Inflammatory macrophage treated with lipopolysaccharide for 1 hour (primary cell): ENCODE data around the gene DDX55.

Experiments used
- DNase-seq, 2 donors: peaks; one replicate each; pipeline ENCODE4 v3.0.0-alpha.2; 2020 to 2022

DDX55 gene

GRCh38 chr12:123614531-123614930, 12.6 kb downstream of the DDX55 start:
- peak in 1 of 2 donors; percentile 0 for DNase-seq

- no peak for DNase-seq
Measured at GRCh38 chr12:123617144-123617543, 15.2 kb downstream of the DDX55 start.

GRCh38 chr12:123617580-123617979, 15.7 kb downstream of the DDX55 start:
- no peak for DNase-seq

GRCh38 chr12:123621101-123621500, 19.2 kb downstream of the DDX55 start:
- no peak for DNase-seq

- DNase-seq: no peak
Measured at GRCh38 chr12:123621619-123622530, 20.0 kb downstream of the DDX55 start.

- peak; percentile 96 to 97 for DNase-seq
Measured at GRCh38 chr12:123633379-123634141, 31.7 kb downstream of the DDX55 start, which contains the start of the genes EIF2B1 and GTF2H3. EIF2B1 (minus strand) TSS chr12:123633686; CDS start chr12:123633557, 129 bp downstream. GTF2H3 (plus strand) TSS chr12:123633829; CDS start chr12:123633860, 31 bp downstream.

GRCh38 chr12:123634142-123634561, 32.3 kb downstream of the DDX55 start:
- DNase-seq: no peak

- DNase-seq: no peak
Measured at GRCh38 chr12:123643911-123644310, 42.0 kb downstream of the DDX55 start.

GRCh38 chr12:123645380-123645779, 43.5 kb downstream of the DDX55 start:
- DNase-seq: no peak

GRCh38 chr12:123645878-123646277, 44.0 kb downstream of the DDX55 start:
- no peak for DNase-seq

- DNase-seq: no peak
Measured at GRCh38 chr12:123648401-123648800, 46.5 kb downstream of the DDX55 start.

- DNase-seq: no peak
Measured at GRCh38 chr12:123654129-123654701, 52.3 kb downstream of the DDX55 start.

GRCh38 chr12:123655420-123655819, 53.5 kb downstream of the DDX55 start:
- DNase-seq: no peak

GRCh38 chr12:123656392-123656791, 54.5 kb downstream of the DDX55 start:
- no peak for DNase-seq

- no peak for DNase-seq
Measured at GRCh38 chr12:123657211-123657610, 55.3 kb downstream of the DDX55 start.

GRCh38 chr12:123659996-123660727, 58.3 kb downstream of the DDX55 start:
- DNase-seq: peak; percentile 77 to 96

- DNase-seq: no peak
Measured at GRCh38 chr12:123667771-123668170, 65.9 kb downstream of the DDX55 start.
